ENCODE data around the gene PREPL. TPM values are rescaled to one million over a fixed set of nuclear protein-coding genes. Genes with fewer than 3 reads are reported as not detected.

The PREPL gene
- total and polyA plus RNA-seq, 2 experiments from 2014 or later: 16.5 to 49.0 TPM

GRCh38 chr2:44369392-44369791, 8.1 kb upstream of the PREPL start (continued):
- no peak for TF ChIP-seq ZNF462 (CRISPR knock-in tag; IDR thresholded peaks at IDR 0.05)
- no peak for TF ChIP-seq JUNB (IDR thresholded peaks at IDR 0.05; ENCODE audit: unreplicated experiment)
- TF ChIP-seq EZH2phosphoT487 (IDR thresholded peaks at IDR 0.05; ENCODE audit: unreplicated experiment): no peak
- no peak for TF ChIP-seq STAT1 (IDR thresholded peaks at IDR 0.05; ENCODE audit: unreplicated experiment)
- no peak for TF ChIP-seq NANOG (IDR thresholded peaks at IDR 0.05; ENCODE audit: borderline replicate concordance)
- no peak for TF ChIP-seq EZH2 (IDR thresholded peaks at IDR 0.05; ENCODE audit: low read depth, unreplicated experiment)
- no peak for TF ChIP-seq CREB1 (CRISPR knock-in tag; IDR thresholded peaks at IDR 0.05; ENCODE audit: low read depth)
- no peak for TF ChIP-seq POLR2AphosphoS5 (IDR thresholded peaks at IDR 0.05; ENCODE audit: low read depth)
- no peak for TF ChIP-seq ZNF331 (CRISPR knock-in tag; IDR thresholded peaks at IDR 0.05; ENCODE audit: low read depth)
- TF ChIP-seq CTCF (conservative IDR thresholded peaks at IDR 0.05; ENCODE audit: low read depth in 2 of 2): no peak
